HG03025 (cell line): Measurements from ENCODE around the gene CTSG.
"Not testable (repeated sequence)": the region's sequence is repeated elsewhere in the genome, so short reads cannot be mapped to it uniquely, and the experiment has no call there.

Experiments used
- ATAC-seq: cut with Tn5 transposase; IDR thresholded peaks from one replicate; pipeline ENCODE4 v1.9.1; 2021; ENCODE audit warnings: mild to moderate bottlenecking, moderate library complexity; ENCODE audit not compliant: unreplicated experiment, low FRiP score

The CTSG gene

GRCh38 chr14:24576182-24576581 is at the start of gene CTSG:
Gene CTSG (minus strand): TSS chr14:24576250. CDS start chr14:24576223, 27 bp downstream.
- no peak for ATAC-seq

GRCh38 chr14:24613747-24614146 is 37.7 kb upstream of the CTSG start:
- ATAC-seq = no peak

- ATAC-seq = no peak
Observed at GRCh38 chr14:24613241-24613640, 37.2 kb upstream of the CTSG start.

DNA sequence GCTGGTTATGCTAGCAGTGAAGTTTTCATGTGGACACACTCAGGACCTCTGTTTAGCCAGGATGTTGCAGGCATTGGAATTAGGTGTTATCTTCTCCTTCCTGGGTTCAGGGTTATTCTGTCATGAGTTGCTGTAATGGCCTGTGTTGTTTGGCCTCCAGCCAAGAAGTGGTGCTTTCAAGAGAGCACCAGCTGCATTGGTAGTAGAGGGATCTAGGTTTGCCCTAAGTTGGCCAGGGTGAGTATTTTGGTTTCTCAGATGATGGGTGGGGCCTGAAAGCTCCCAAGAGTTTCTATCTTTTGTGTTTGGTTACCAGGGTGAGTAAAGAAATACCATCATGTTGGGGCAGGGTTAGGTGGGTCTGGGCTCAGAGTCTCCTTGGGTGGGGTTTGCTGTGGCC is 36.1 kb upstream of the CTSG start:
- peak; percentile 47 for ATAC-seq

DNA sequence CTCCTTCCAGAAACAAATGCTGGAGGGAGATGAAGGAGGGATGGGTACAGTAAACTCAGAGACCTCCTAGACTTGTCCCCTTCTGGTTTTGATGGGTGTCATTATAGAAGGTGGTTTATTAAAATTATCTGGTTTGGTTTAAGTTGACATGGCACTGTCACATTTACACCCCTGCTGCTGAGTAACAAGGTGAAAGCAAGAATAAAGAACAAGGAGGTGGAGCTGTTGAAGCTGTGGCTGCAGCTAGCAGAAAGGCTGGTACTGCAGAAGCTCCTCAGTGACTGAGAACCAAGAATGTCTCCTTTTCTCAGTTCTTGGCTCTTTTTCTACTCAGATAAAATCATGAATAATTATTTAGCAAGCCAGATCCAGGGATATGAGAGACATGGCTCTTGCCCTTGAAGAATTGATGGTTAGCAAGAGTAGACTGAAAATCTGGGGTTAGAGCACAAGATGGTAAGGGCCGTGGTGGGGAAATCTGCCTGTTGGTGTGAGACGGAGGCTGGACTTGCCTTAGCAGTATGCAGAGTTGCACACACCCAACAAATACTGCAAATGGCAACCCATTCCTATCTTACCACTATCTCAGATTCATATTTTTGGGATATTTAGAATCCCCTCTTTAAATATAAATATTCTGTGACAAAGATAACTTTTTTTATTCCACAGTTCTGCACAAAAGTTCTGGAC is 33.8 kb upstream of the CTSG start, which contains the start of gene GZMH:
TSS of gene GZMH (minus strand) at position 31 of the 690 bp plus-strand sequence. CDS start 72 bp downstream, outside the sequence.
- ATAC-seq = no peak

GRCh38 chr14:24607635-24608514 is 31.8 kb upstream of the CTSG start:
- ATAC-seq = no peak

DNA sequence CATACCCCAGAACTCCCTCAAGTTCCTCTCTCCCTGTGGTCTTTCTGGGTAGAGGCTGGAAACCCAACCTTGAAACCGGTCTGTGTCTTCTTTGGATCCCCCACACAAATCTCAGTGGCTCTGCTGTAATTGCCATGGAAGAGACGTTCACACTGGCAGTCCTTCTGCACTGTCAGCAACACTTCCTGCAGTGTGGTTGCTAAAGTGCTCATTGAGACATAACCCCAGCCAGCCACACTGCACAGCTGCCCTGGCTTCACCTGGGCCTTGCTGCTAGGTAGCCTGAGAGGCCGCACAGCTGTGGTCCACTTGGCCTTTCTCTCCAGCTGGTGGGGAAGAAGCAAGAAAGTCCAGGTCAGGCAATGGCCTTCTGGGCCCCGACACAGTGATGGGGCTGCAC is 31.0 kb upstream of the CTSG start:
- no peak for ATAC-seq

DNA sequence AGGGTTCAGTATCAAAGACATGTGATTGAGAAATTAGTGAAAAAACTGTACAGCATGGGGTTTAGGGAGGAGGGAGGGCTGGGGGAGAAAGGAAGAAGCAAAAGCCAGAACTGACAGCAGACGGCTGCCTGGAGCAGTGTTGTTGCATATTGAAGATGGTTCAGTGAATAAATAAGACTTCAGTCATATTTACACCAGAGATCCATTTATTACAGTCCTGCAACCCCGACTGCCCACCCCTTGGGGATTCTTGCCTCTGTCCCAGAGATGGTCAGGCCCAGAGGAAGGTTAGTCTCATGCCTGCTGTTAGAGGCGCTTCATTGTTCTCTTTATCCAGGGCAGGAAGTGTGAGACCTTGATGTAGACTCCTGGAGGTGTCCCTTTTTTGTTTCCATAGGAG is 30.2 kb upstream of the CTSG start:
- ATAC-seq = no peak

GRCh38 chr14:24605435-24606190 is 29.6 kb upstream of the CTSG start:
- peak; percentile 67 for ATAC-seq

DNA sequence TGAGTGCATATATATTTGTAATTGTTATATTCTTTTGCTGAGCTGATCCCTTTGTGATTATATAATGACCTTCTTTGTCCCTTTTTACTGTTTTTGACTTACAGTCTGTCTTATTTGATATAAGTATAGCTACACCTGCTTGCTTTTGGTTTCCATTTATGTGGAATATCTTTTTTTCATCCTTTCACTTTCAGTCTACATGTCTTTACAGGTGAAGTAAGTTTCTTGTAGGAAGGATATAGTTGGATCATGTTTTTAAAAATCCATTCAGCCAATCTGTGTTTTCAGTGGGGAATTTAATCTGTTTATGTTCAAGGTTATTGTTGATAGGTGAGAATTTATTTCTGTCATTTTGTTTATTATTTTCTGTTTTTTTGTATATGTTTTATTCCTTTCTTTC is 21.4 kb upstream of the CTSG start:
- ATAC-seq = no peak

GRCh38 chr14:24595073-24595808 is 19.2 kb upstream of the CTSG start:
- no peak for ATAC-seq

GRCh38 chr14:24591004-24591403 is 15.0 kb upstream of the CTSG start:
- not testable (repeated sequence) for ATAC-seq

- not testable (repeated sequence) for ATAC-seq
Observed at GRCh38 chr14:24584402-24584801, 8.4 kb upstream of the CTSG start.

DNA sequence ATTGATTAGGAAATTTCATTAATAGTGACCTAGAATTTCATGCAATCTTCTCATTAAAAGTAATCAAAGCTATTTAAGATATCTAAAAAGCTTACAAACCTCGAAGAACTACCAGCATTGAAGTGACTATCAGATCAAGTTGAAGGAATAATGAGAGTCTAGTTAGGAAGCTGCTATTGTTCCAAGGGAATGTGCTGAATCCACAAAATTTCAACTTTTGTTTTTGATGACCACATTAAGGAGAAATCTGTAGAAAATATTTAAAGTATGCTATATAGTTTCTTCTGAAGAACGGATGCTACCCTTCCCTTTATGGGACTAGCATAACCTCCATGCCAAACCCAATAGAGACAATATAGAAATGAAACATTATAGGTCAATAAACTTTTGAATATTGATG is 2.5 kb upstream of the CTSG start:
- ATAC-seq = no peak

- ATAC-seq = no peak
Observed at GRCh38 chr14:24576771-24577170, 721 bp upstream of the CTSG start.

- ATAC-seq = no peak
Observed at GRCh38 chr14:24574206-24574774, 1.8 kb downstream of the CTSG start.

GRCh38 chr14:24566318-24566717 is 9.7 kb downstream of the CTSG start:
- ATAC-seq = no peak

DNA sequence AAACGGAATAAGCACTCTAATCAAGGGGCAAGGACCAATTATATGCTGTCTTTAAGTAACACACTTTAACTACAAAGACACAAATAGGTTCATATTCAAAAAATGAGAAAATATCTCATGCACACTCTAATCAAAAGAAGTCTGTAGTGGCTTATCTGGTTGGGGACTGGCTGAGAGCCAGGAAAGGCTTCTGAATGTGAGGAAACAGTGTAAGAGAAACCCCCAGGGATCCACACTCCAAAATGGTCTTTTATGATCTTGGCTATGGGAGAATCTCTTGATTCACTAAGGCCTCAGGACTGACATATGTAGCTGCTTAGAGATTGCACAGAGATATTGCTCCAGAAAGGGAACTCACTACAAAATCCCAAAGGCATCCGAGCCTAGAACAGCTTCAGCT is 10.3 kb downstream of the CTSG start:
- ATAC-seq = no peak

GRCh38 chr14:24563505-24563904 is 12.5 kb downstream of the CTSG start:
- ATAC-seq = no peak

DNA sequence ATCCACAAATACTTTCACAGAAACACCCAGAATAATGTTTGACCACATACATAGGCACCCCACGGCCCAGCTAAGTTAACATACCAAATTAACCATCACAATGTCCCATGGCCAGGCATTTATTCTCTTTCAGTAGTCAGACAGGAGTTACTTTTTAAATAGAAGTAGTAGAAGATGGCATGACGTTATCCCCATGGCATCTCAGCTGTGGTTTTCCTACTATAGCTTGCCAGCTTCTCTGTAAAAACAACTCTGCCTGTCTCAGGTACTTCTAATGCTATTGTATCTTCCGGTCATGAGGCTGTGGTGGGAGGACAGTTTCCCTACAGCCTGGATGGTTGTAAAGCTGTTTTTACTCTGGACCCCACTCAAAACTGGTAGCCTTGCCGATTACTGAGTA is 19.3 kb downstream of the CTSG start:
- ATAC-seq = no peak
